IPS DF 19.7 (cell line): ENCODE results near the gene RFC5.
"Not testable (repeated sequence)": the region's sequence is repeated elsewhere in the genome, so short reads cannot be mapped to it uniquely, and the experiment has no call there.

ENCODE experiments used
- DNase-seq: peaks from one replicate; pipeline ENCODE4 v3.0.0-alpha.2; 2013; ENCODE audit warnings: low read depth, low spot score

Gene RFC5, protein sequence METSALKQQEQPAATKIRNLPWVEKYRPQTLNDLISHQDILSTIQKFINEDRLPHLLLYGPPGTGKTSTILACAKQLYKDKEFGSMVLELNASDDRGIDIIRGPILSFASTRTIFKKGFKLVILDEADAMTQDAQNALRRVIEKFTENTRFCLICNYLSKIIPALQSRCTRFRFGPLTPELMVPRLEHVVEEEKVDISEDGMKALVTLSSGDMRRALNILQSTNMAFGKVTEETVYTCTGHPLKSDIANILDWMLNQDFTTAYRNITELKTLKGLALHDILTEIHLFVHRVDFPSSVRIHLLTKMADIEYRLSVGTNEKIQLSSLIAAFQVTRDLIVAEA

DNA sequence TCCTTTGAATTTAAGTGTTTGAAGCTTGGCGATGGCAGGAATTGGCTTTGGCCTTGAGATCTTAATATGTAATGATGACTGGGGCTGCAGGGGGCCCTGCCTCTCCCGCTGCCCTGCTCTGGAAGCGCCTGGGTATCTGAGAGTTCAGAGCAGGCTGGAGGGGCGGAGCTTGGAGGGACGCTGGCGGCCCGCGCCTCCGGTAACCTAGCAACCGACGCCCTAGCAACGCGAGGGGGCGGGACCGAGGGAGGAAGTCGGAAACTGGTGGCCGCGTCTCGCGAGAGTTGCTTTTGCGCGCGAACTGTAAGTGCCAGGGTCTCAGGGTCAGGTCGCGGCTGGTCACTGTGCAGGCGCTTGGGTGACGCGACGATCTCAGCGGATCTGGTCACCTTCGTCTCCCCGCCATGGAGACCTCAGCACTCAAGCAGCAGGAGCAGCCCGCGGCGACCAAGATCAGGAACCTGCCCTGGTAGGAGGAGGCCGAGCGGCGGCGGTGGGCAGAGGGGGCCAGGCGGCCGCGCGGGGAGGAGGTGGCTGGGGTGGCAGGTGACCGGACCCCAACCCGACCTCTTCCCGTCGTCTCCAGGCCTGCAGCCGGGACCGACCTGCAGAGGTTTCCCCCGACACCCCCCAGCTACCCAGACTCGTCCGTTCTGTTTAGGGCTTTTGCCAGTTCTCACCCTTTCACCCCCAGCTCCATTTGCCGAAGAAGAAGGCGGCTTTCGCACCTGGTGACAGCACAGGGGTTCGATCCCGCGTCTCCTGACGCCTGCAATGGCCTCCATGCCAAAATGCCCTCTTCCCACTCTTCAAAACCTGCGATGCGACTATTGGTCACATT, at the start of gene RFC5:
TSS of gene RFC5 (plus strand) at position 280 of the 841 bp plus-strand sequence. CDS start at position 405, 125 bp downstream.
- DNase-seq, result peak; percentile 80

- no peak for DNase-seq
Measured at GRCh38 chr12:117967043-117967442, 49.5 kb upstream of the RFC5 start.

DNA sequence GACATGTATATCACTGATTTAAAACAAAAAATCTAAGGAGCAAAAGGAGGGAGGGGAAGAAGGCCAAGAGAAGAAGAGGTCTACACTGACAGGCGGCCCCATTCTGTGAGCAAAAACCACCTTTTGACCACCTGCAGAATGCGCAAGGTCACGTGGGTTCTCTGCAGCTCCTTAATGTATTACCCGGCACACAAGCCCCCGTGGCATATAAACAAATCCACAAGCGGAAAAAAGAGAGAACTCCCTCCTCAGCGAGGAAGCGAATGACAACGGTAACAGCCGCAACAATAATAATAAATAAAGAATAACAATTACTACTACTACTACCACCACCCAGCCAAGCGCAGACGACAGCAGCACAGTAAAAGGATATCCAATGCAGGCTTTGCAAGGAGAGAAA, 49.0 kb upstream of the RFC5 start:
- no peak for DNase-seq

GRCh38 chr12:117968151-117968789, 48.2 kb upstream of the RFC5 start:
- no peak for DNase-seq

GRCh38 chr12:117968826-117969659, 47.5 kb upstream of the RFC5 start, which contains the start of gene KSR2:
Gene KSR2, minus strand, starts transcription at chr12:117968990. Its CDS starts 735 bp downstream, at chr12:117968255.
- DNase-seq, result peak; percentile 60

GRCh38 chr12:117970334-117970733, 46.2 kb upstream of the RFC5 start:
- no peak for DNase-seq

DNA sequence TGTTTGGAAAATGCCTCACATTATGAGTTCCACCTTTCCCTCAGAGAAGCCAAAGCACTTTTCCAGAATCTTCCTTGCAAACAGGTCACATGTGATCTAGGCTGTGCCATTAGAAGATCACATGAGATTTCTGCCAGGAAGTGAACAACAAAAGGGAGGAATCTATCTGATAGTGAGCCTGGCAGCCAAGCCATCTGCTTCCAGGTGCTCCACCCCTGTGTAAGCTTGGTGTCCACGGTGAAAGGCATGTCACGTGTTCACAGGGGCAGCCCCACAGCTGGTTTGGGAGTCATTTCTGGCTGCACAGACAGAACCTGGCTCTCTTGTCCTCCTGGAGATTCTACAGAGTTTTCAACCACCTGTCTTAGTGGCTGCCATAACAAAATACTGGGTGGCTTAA, 44.2 kb upstream of the RFC5 start:
- no peak for DNase-seq

DNA sequence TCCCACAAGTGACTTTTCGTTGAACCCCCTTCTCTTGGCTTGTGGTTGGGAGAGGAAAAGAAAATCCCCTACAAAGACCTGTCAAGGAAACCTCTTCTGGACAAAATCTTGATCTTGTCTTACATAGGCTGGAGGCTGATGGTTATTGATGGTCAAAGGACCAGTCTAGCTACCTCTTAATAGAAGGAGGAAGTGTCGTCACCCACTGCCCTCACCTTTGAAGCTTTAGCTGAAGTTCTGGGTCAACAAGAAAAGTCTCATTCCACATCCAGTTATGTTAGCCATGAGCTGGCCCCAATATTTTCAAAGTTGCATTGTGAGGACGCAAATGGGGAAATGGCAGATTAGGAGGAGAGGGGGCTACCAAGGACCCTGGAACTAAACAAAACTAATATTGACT, 41.5 kb upstream of the RFC5 start:
- no peak for DNase-seq

DNA sequence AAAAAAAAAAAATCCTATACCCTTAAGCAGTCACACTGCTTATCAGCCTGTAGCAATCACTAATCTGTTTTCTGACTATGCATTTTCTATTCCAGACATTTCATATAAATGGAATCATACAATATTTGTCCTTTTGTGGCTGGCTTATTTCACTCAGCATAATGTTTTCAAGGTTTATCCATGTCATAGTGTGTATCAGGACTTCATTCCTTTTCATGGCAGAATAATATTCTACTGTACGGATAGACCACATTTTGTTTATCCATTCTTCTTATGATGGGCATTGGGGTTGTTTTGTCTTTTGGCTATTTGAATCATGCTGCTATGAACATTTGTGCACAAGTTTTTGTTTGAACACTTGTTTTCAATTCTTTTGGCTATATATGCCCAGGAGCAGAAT, 39.1 kb upstream of the RFC5 start:
- DNase-seq, result no peak

DNA sequence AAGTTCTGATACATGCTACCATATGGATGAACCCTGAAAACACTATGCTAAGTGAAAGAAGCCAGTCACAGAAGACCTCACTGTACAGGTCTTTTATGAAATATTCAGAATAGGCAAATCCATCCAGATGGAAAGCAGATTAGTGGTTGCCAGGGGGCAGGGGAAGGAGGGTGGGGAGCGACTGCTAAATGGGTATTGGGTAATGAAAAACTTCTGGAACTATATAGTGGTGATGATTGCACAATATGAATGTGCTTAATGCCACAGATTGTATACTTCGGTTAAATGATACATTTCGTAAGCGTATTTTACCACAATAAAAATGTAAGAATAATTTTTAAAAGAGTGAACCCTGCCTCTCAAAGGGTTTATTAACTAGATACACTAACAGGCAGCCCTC, 35.9 kb upstream of the RFC5 start:
- DNase-seq, result no peak

DNA sequence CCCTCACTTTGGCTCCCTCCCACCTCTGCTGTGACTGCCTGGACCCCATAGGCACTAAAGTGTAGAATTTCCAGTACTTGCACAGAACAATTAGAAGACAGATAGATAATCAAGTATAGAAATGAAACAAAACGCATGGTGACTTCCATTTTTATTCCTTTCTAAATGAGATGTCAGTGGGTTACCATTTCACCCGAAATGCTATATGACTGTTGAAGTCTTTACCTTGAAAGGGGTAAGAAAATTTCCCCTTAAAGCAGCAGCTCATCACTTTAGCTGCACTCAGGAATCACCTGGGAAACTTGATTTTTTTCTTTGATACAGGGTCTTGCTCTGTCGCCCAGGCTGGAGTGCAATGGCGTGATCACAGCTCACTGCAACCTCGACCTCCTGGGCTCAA, 35.2 kb upstream of the RFC5 start:
- DNase-seq, result no peak

GRCh38 chr12:117985182-117985581, 31.3 kb upstream of the RFC5 start:
- DNase-seq, result no peak

GRCh38 chr12:117986705-117987469, 29.6 kb upstream of the RFC5 start:
- no peak for DNase-seq

DNA sequence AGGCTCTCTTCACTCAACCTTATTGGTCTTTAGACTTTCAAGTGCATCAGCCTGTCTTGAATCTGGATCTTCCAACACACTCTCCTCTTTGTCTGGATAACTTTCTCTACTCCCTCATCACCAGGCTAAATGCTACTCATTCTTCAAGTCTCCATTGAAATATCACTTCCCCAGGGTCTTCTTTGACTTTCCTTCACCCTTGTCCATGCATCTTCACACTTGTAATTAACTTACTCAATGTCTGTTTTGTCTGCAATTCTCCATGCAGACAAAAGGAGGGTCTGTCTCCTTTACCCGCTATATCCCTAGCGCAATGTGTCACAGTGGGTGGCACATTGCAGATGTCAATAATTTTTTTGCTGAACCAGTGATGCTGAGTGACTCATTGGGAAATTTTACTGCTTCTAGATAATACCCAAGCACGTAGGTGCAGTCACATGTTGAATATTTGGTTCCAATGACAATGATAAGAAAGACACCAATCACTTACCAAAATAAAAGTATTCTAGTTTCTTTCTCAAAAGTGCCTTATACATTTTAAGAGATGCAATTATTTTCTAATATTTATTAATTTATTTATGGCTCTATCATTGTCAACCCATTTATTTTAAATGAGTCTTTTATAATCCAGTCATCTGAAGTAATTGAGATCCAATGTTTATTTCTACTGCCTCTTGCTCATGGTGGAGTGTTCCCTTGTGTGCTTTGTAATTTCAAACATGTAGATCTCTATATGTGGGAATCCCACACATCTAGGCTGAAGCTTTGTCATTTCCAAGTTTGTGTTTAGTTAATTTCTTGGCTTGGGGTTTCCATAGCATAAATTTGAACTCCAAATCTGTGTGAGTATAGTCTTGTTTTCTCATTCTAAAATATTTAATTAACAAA, 21.7 kb upstream of the RFC5 start:
- no peak for DNase-seq

GRCh38 chr12:117998719-117999118, 17.8 kb upstream of the RFC5 start:
- DNase-seq, result no peak

- DNase-seq, result not testable (repeated sequence)
Measured at GRCh38 chr12:117999806-118000205, 16.7 kb upstream of the RFC5 start.

DNA sequence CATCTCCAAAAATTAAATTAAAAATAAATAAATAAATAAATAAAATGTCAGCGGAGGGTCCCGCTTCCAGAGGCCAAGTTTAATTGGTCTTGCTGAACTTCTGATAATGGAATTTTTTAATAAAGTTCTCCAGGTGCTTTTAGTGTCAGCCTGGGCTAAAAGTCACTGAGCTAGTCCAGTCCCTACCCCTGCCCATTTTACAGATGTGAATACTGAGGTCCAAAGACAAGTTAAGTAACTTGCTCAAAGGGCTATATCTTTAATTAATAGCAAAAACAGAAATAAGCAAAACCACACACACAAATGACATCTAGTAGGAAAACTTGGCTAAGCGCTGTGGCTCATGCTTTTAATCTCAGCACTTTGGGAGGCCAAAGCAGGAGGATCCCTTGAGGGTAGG, 5.6 kb upstream of the RFC5 start:
- DNase-seq, result no peak

- DNase-seq, result no peak
Measured at GRCh38 chr12:118011377-118011776, 5.1 kb upstream of the RFC5 start.

GRCh38 chr12:118011961-118012360, 4.5 kb upstream of the RFC5 start:
- no peak for DNase-seq

GRCh38 chr12:118013283-118013682, 3.2 kb upstream of the RFC5 start:
- DNase-seq, result no peak
